Measurements from ENCODE around the gene MAU2.
A peak's percentile ranks its signal among the peaks of the same experiment; 100 is the strongest.

- peak; percentile 79 for TF ChIP-seq CTCF (IDR thresholded peaks at IDR 0.05)
- no peak for TF ChIP-seq EZH2 (IDR thresholded peaks at IDR 0.05)
Observed at GRCh38 chr19:19361075-19361594, 40.5 kb downstream of the MAU2 start.

All from neural progenitor cell (in vitro differentiated cells).